NCI-H345 treated with DMSO at 0.1 percent for 48 hours (cell line): ENCODE results near the gene ZNF587B.
A peak's percentile ranks its signal among the peaks of the same experiment; 100 is the strongest.
"Not testable (repeated sequence)": the region's sequence is repeated elsewhere in the genome, so short reads cannot be mapped to it uniquely, and the experiment has no call there.

Source experiments
- DNase-seq: peaks from one replicate; lab custom pipeline; 2025; ENCODE audit not compliant: unreplicated experiment; lab: John Stamatoyannopoulos, UW

The ZNF587B gene

DNA sequence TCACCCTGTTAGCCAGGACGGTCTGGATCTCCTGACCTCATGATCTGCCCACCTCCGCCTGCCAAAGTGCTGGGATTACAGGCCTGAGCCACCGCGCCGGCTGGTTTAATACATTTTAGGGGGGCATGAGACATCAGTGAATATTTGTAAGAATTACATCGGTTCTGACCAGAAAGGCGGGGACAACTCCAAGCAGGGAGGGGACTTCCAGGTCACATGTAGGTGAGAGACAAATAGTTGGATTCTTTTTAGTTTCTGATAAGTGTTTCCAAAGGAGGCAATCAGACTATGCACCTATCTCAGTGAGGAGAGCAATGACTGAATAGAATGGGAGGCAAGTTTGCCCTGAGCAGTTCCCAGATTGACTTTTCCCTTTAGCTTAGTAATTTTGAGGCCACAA, 11.7 kb upstream of the ZNF587B start:
- no peak for DNase-seq

DNA sequence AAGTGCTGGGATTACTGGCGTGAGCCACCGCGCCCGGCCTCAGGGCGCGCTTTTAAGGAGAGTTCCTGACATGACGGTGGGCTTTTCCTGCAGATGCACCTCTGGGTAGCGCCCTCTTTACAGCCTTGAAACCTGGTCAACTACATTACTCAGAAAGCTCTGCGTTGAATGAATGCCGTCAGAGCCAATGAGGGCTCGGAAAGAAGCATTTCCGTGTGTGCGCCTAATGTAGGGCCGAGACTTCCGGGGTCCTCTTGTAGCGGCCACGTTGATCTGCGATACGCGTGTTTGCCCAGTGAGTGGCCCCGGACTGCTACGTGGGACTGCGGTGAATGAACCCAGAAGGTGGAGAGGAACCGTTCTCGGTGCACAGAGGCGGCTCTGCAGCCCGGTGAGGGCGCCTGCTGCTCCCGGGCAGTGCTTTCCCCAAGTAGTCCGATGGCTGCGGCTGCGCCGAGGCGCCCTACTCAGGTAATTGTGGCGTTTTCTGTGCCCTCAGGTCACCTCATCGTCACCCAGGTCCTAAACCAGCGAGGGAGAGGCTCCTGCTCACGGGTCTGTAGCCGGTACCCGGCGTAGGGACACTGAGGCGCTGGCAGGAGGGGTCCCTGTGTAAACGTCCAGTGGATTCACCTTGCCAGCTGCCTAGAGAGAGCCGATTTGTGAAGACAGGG, 10.5 kb upstream of the ZNF587B start:
- peak; percentile 73 for DNase-seq

DNA sequence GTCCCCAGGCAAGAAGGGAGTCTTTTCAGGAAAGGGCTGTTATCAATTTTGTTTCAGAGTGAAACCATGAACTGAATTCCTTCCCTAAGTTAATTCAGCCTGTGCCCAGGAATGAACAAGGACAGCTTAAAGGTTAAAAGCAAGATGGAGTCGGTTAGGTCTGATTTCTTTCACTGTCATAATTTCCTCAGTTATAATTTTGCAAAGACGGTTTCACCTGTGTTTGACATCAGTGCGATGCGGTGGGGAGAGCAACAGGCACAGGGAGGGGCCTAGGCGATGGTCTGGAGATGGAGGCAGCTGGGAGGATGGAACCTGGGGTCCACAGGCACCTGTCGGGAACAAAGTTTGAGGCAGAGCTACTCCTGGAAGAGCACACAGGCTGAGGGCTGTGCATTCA, 9.5 kb upstream of the ZNF587B start:
- no peak for DNase-seq

DNA sequence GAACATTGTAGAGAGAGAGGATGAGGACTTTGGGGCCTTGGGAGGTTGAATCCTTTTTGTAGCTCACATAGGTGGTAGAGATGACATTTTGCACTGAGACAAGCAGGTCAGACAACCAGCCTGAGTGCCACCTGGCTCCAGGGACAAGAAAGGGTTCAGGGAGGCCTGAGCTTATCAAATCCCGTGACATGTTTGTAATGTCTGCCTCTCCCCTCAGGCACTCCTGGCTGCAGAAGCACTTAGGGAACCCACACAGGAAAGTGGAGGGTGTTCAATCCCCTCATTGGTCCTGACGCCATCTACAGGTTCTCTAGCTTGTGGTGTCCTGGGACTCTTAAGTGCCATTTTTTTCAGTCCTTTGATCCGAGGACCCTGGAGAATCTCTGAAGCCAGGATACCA, 9.0 kb upstream of the ZNF587B start:
- not testable (repeated sequence) for DNase-seq

DNA sequence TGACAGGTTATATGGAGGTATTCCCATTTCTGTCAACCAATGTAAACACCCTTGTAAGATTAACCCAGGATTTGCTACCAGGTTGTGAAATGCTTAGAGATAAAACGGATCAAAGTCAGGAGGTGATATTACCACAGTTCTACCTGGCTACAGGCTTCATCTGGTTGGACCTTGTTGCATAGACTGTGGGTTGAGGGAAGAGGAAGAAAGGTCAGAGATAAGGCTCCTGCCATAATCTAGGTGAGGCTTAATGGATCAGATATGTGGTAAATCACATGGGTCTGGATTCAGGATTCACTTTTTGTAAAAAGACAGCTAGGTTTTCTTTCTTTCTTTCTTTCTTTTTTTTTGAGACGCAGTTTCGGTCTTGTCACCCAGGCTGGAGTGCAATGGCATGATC, 8.6 kb upstream of the ZNF587B start:
- not testable (repeated sequence) for DNase-seq

DNA sequence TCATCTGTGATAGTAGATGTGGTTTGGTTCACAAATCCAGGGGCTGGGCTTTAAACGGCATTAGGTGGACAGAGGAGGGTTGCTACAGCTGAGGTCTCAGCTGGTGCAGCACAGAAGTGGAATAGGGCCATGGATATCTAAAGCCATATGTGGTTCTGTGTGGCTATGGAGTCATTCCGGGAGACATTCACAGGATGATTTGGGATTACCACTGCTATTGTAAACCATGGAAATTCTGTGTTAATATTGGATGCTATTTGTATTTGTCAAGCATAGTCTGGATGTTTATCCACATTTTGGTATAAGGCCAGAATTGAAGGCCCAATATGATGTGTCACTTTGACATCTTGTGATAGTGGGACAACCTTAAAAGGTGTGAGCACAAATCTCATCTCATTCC, 6.9 kb upstream of the ZNF587B start:
- not testable (repeated sequence) for DNase-seq

DNA sequence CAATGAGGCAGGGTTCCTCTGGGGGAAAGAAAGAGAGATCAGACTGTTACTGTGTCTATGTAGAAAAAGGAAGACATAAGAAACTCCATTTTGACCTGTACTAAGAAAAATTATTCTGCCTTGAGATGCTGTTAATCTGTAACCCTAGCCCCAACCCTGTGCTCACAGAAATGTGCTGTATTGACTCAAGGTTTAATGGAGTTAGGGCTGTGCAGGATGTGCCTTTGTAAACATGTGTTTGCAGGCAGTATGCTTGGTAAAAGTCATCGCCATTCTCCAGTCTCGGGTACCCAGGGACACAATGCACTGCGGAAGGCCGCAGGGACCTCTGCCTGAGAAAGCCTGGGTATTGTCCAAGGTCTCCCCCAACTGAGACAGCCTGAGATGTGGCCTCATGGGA, 6.5 kb upstream of the ZNF587B start:
- DNase-seq, result not testable (repeated sequence)

DNA sequence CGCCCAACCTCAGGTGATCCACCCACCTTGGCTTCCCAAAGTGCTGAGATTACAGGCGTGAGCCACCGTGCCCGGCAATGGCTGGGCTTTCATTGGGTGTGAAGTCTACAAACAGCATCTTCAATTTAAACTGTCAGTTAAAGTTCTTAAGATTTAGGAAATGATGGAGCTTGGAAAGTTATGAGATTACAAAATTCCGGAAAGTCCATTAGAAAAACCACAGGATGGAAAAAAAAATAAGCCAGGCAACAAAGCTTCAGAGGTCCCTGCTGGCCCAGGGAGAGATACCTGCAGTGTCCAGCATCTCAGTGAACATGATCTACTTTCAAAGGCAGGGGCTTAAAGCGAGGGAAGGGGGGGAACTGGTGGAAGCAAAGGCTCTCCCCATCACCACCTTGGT, 4.6 kb upstream of the ZNF587B start:
- DNase-seq, result no peak

DNA sequence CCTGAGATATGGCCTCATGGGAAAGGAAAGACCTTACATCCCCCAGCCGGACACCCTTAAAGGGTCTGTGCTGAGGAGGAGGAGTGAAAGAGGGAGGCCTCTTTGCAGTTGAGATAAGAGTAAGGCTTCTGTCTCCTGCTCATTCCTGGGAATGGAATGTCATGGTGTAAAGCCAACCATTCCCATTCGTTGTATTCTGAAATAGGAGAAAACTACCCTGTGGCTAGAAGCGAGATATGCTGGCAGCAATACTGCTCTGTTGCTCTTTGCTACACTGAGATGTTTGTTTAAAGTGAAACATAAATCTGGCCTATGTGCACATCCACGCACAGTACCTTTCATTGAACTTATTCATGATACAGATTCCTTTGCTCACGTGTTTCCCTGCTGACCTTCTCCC, 783 bp upstream of the ZNF587B start:
- no peak for DNase-seq

DNA sequence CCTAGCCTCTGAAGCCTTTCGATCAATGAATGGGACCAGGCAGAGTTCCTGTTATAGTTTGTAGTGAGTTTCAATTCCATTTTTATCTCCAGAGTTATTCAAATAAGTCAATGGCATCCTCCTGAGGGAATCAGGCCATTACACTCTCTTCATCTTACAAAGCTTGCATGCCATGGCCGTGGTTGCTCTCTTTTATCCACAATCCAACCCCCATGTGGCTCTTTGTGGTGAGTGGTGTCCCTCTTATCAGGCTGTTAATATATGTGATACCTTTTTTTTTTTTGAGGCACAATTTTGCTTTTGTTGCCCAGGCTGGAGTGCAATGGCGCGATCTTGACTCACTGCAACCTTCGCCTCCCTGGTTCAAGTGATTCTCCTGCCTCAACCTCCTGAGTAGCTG, 6.9 kb downstream of the ZNF587B start:
- DNase-seq, result not testable (repeated sequence)

DNA sequence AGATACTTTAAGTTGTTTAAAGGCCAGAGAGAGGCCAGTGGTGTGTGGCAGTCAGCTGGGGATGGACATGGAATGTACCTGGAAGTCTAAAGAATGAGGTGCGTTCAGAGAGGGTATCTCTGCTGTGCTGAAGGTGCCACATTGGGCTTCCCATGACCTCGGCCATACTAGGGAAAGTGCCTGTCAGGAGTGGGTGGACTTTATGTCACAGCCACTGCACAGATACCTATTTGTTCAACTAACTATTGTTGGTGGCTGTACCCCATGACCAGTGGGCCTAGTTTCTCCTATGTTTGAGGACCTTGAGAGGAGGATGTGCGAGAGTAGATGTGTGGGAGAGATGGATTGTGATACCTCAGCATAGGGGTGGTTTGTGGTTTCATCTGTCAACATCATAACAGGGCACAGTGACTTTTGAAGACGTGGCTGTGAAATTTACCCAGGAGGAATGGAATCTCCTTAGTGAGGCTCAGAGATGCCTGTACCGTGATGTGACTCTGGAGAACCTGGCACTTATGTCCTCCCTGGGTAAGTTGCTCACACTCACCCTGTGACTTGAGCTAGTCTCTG, 8.6 kb downstream of the ZNF587B start:
- DNase-seq, result not testable (repeated sequence)

DNA sequence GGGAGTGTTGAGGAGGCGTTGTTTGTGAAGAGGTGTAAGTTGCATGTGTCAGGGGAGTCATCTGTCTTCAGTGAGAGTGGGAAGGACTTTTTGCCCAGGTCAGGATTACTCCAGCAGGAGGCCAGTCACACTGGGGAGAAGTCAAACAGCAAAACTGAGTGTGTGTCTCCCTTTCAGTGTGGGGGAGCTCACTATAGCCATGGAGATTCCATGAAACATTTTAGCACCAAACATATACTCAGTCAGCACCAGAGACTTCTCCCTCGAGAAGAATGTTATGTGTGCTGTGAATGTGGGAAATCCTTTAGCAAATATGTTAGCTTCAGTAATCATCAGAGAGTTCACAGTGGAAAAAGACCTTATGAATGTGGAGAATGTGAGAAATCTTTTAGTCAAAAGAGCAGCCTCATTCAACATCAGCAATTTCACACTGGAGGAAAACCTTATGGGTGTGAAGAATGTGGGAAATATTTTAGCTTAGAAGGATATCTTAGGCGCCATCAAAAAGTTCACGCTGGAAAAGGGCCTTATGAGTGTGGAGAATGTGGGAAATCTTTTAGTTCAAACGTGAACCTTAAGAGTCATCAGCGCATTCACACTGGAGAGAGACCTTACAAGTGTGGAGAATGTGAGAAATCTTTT, 11.1 kb downstream of the ZNF587B start:
- DNase-seq, result no peak

DNA sequence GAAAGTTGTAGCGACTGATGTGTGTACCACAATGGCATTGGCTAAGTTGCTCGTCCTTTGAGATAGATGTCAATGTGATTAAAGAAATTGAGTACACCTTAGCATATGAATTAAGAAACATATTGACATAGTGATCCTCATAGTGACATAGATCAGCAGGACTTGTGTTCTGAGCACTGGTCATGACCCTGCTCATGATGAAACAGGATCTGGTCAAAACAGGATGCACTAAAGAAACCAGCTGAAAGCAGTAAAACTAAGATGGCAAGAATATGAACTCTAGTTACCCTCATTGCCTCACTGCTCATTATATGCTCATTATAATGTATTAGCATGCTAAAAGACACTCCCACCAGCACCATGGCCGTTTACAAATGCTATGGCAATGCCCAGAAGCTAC, 17.1 kb downstream of the ZNF587B start:
- DNase-seq, result not testable (repeated sequence)

DNA sequence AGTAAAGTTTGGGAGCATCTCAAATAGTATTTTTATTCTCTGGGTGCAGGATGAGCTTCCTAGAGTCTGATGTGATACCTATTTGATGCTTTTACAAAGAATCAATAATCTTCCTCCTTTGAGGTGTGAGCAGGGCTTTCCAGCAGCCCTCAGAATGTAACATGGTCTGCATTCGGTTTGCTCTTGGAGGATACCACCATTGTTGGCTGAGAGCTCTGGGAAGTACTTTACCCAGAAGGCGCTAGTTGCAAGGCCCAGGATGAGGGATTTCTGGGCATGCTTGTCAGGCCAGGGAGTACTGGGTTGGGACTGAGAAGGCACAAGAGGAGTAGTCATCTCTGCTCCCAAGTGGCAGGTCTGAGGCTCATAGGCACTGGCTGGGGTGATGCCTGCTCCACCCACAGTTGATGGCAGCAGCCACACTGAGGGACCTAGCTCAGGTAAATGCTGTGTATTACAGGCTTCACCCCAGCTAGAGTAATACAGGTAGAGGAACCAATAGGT, 19.1 kb downstream of the ZNF587B start:
- DNase-seq, result not testable (repeated sequence)

DNA sequence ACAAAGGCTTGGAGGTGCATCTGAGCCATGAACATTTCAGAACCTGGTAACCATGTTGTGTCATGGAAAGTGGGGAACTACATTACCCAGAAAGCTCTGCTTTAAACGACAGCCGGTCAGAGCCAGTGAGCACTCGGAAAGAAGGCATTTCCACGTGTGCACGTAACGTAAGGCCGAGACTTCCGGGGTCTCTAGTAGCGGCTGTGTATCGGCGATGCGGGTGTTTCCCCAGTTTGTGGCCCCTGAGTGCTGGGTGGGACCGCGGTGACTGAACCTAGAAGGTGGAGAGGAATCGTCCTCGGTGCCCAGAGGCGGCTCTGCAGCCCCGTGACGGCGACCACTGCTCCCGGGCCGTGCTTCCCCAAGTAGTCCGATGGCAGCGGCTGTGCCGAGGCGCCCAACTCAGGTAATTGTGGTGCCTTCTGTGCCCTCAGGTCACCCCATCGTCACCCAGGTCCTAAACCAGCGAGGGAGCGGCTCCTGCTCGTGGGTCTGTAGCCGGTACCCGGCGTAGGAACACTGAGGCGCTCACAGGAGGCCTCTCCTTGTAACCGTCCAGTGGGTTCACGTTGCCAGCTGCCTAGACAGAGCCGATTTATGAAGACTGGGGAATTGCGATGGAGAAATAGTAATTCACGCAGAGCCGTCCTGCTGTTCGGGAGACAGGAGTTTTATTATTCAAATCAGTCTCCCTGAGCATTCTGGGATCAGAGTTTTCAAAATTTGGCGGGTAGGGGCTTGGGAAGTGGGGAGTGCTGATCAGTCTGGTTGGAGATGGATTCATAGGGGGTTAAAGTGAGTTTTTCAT, 19.8 kb downstream of the ZNF587B start, which contains the start of gene ZNF587:
TSS of gene ZNF587 (plus strand) at position 194 of the 808 bp plus-strand sequence. CDS start at position 374, 180 bp downstream.
- DNase-seq, result peak; percentile 52

DNA sequence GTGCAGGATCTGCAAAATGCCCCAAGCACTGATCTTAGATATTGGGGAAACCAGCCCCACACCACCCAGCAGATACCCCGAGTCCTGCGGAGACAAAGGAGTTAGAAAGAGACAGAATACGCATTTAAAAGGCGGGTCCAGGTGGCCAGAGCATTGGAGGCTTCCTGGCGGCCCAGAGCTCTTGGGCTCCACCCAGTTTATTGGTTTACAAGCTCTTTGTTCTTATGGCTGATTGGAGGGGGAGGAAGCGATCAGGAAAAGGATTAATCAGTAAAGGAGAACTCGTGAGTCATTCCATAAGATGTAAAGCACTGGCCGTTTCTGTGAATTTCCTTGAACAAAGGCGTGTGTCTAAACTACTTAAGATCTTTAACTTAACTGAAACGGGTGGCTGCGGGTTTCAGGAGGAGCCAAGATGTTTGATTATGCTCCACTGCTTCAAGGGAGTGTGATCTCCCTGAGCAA, 20.5 kb downstream of the ZNF587B start:
- DNase-seq, result no peak

DNA sequence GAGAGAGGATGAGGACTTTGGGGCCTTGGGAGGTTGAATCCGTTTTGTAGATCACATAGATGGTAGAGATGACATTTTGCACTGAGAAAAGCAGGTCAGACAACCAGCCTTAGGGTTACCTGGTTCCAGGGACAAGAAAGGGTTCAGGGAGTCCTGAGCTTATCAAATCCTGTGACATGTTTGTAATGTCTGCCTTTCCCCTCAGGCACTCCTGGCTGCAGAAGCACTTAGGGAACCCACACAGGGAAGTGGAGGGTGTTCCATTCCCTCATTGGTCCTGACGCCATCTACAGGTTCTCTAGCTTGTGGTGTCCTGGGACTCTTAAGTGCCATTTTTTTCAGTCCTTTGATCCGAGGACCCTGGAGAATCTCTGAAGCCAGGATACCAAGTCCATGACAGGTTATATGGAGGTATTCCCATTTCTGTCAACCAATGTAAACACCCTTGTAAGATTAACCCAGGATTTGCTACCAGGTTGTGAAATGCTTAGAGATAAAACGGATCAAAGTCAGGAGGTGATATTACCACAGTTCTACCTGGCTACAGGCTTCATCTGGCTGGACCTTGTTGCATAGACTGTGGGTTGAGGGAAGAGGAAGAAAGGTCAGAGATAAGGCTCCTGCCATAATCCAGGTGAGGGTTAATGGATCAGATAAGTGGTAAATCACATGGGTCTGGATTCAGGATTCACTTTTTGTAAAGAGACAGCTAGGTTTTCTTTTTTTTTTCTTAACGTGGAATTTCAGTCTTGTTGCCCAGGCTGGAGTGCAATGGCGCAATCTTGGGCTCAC, 21.9 kb downstream of the ZNF587B start:
- DNase-seq, result not testable (repeated sequence)

DNA sequence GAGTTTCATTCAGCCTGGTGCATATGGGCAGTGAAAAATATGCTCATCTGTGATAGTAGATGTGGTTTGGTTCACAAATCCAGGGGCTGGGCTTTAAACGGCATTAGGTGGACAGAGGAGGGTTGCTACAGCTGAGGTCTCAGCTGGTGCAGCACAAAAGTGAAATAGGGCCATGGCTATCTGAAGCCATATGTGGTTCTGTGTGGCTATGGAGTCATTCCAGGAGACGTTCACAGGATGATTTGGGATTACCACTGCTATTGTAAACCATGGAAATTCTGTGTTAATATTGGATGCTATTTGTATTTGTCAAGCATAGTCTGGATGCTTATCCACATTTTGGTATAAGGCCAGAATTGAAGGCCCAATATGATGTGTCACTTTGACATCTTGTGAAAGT, 24.0 kb downstream of the ZNF587B start:
- DNase-seq, result not testable (repeated sequence)

DNA sequence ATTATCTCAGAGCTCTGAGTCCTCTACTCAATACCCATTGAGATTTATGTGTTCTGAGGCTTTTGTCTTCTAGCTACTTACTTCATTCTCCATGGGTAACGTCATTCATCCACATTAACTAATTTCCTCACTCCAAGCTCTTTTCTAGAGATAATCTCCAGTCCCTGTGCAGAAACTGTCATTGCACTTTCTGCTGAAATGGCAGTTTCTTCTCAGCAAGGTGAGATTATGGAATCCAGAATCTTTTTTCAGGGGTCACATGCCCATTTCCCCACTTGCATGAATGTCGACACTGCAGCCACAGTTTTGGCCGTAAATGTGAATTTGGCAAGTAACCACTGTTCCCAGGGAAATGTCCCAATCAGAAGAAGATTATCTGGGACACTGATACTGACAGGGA, 32.3 kb downstream of the ZNF587B start:
- DNase-seq, result not testable (repeated sequence)

DNA sequence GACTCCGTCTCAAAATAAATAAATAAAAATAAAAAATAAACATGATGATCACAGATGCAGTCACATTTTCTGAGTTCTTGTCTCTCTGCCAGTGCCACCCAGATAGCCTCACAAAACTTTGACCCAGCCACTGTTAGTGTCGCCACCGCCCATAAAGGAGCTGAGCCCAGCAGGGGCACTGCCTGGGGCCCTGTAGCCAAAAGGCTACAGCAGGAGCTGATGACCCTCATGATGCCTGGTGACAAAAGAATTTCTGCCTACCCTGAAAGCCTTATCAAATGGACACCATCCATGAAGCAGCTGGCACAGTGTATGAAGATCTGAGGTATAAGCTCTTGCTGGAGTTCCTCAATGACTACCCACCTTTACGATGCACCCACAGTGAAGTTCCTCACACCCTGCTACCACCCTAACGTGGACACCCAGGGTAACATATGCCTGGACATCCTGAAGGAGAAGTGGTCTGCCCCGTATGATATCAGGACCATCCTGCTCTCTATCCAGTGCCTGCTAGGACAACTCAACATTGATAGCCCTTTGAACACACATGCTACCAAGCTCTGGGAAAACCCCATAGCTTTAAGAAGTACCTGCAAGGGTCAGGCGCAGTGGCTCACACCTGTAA, 37.9 kb downstream of the ZNF587B start:
- no peak for DNase-seq
